ENCODE results near the gene ABHD14A. TPM values are rescaled to one million over a fixed set of nuclear protein-coding genes. Genes with fewer than 3 reads are reported as not detected.
A peak's percentile ranks its signal among the peaks of the same experiment; 100 is the strongest.

ABHD14A gene
- total RNA-seq, 4 donors from 2014 or later = 2.0 to 11.3 (median 7.7) TPM

GRCh38 chr3:51966486-51966885 is 8.4 kb upstream of the ABHD14A start:
- DNase-seq = no peak
- TF ChIP-seq EP300 (IDR thresholded peaks at IDR 0.05; ENCODE audit: low read depth) (no peak), POLR2AphosphoS5 (IDR thresholded peaks at IDR 0.05) (no peak), CTCF (IDR thresholded peaks at IDR 0.05) (no peak), POLR2A (IDR thresholded peaks at IDR 0.05) (no peak)
- Histone ChIP-seq H3K9me3 (no peaks in the 10 kb centered on the region), H3K27me3 (no peaks in the 10 kb centered on the region), H3K4me3 (peak overlapping the region; percentile 41 to 97 (median 80)), H3K27ac (peak overlapping the region; percentile 90 to 97 (median 94)), H3K4me1 (peaks cover 9 to 41% (median 25%) of the 10 kb centered on the region in 4 donors), H3K36me3 (no peaks in the 10 kb centered on the region)
- in situ Hi-C loops (cut with MboI; ENCODE audit: low pct_ligation_motif_present in 1 of 4, low pct_unique_long_range_greater_than_20kb in 1 of 4, low sequenced_read_pairs in 3 of 4) (no loop called here), intact Hi-C loops (cut with DNase I; ENCODE audit: low total_unique reads) (no loop called here)
- 56% methylated on average over 5 of the region's 5 CpGs; no CpG with 5 or more reads in 1 of the 2 donors for WGBS, 2 donors (ENCODE audit: low coverage in 1 of 2)

- Histone ChIP-seq H3K27me3 (no peaks in the 10 kb centered on the region), H3K36me3 (no peaks in the 10 kb centered on the region), H3K4me3 (peak overlapping the region; percentile 41 to 97 (median 80)), H3K9me3 (no peaks in the 10 kb centered on the region), H3K27ac (peak overlapping the region; percentile 90 to 97 (median 94)), H3K4me1 (peaks cover 9 to 41% (median 26%) of the 10 kb centered on the region in 4 donors)
- in situ Hi-C loops (cut with MboI; ENCODE audit: low pct_ligation_motif_present in 1 of 4, low pct_unique_long_range_greater_than_20kb in 1 of 4, low sequenced_read_pairs in 3 of 4) (no loop called here), intact Hi-C loops (cut with DNase I; ENCODE audit: low total_unique reads) (no loop called here)
- DNase-seq = no peak
- 15 to 80% methylated on average over 1 to 8 of the region's 33 CpGs for WGBS, 2 donors (ENCODE audit: low coverage in 1 of 2)
- no peak for TF ChIP-seq EP300 (IDR thresholded peaks at IDR 0.05; ENCODE audit: low read depth)
- TF ChIP-seq CTCF (IDR thresholded peaks at IDR 0.05) = no peak
- TF ChIP-seq POLR2A (IDR thresholded peaks at IDR 0.05) = no peak
- TF ChIP-seq POLR2AphosphoS5 (IDR thresholded peaks at IDR 0.05) = no peak
Measured at GRCh38 chr3:51966922-51967383, 7.9 kb upstream of the ABHD14A start.

DNA sequence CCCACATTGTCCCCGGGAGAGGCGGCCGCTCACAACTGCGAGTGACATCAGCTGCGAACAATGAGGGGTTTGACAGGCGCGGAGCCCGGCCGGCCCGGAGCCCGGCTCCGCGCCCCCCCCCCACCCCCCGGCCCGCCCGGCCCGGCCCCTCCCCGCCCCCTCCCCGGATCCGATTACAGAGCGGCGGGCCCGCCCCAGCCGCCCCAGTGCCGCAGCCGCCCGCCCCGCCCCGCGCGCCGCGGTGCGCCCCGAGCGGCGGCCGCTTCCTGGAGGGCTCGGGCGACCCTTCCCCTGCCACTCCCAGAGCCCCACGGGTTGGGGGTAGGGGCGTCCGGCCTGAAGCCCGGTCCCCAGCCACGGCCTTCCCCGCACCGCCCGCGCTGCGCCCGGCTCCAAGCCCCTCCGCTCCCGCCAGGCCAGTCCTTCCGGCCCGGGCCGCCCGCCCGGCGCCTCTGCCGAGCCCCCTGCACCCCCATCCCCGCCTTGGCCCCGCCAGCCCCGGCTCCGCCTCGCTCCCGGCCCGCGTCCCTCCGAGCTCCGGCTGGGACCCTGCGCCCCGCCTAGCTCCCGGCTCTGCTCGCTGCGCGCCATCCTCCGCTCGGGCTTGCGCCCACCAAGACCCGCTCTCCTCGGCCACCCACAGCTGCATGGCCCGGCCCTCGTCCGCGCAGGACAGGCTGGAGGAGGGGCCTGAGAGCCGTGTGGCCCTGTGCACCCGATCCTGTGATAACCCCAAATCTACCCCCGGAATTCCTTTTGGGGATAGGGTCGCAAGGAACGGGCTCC is 7.3 kb upstream of the ABHD14A start, which contains the start of gene PCBP4:
Gene PCBP4, minus strand, starts transcription at position 71 of the 786 bp plus-strand sequence. CDS start 6,214 bp downstream, outside the sequence.
- Histone ChIP-seq H3K36me3 (no peaks in the 10 kb centered on the region), H3K4me3 (peak within 1 kb of the TSS; percentile 77 to 97 (median 83)), H3K4me1 (peaks cover 9 to 41% (median 27%) of the 10 kb centered on the region in 4 donors), H3K27ac (peak within 1 kb of the TSS; percentile 90 to 97 (median 94)), H3K27me3 (no peaks in the 10 kb centered on the region), H3K9me3 (no peaks in the 10 kb centered on the region)
- intact Hi-C loops (cut with DNase I; ENCODE audit: low total_unique reads) = no loop called here
- peak; percentile 62 for DNase-seq
- 3% methylated on average over 10 of the region's 90 CpGs; no CpG with 5 or more reads in 1 of the 2 donors for WGBS, 2 donors (ENCODE audit: low coverage in 1 of 2)
- TF ChIP-seq POLR2AphosphoS5 (IDR thresholded peaks at IDR 0.05) (peak; percentile 50 to 61 (median 57)), CTCF (IDR thresholded peaks at IDR 0.05) (no peak)
- in situ Hi-C loops (cut with MboI; ENCODE audit: low pct_ligation_motif_present in 1 of 4, low pct_unique_long_range_greater_than_20kb in 1 of 4, low sequenced_read_pairs in 3 of 4) = no loop called here

DNA sequence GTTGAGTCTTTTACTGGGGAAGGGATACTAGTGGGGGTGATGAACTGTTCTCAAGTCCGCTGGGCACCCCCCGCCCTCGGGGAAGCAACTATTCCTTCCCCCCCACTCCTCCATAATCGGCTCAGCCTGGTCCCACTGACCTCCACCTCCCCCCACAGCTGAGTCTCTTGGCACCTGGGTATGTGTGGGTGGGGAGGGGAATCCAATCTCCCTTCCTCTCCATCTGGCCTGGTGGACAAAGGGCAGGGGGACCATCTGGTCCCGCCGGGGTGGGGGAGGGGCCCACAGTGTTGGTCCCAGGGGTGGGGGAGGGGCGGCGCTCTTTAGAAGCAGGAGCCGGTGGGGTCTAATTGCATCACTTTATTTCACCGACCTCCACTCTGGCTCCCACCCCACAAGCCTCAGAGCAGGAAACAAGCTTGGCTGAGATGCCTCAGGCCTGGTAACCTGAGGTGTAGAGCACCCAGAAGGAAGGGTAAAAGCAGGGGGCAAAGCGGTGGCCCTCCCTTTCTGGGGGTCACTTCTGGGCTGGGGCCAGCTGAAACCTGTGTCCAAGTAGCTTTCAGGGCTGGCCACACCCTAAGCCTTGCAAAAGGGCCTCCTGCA is 6.6 kb upstream of the ABHD14A start:
- Histone ChIP-seq H3K4me3 (peak overlapping the region; percentile 77 to 97 (median 83)), H3K27me3 (no peaks in the 10 kb centered on the region), H3K4me1 (peaks cover 9 to 41% (median 32%) of the 10 kb centered on the region in 4 donors), H3K9me3 (no peaks in the 10 kb centered on the region), H3K27ac (peak overlapping the region; percentile 90 to 97 (median 94)), H3K36me3 (no peaks in the 10 kb centered on the region)
- intact Hi-C loops (cut with DNase I; ENCODE audit: low total_unique reads) = no loop called here
- in situ Hi-C loops (cut with MboI; ENCODE audit: low pct_ligation_motif_present in 1 of 4, low pct_unique_long_range_greater_than_20kb in 1 of 4, low sequenced_read_pairs in 3 of 4) = no loop called here
- TF ChIP-seq CTCF (IDR thresholded peaks at IDR 0.05) (no peak), POLR2A (IDR thresholded peaks at IDR 0.05) (no peak), EP300 (IDR thresholded peaks at IDR 0.05; ENCODE audit: low read depth) (no peak), POLR2AphosphoS5 (IDR thresholded peaks at IDR 0.05) (no peak)
- 16% methylated on average over 11 of the region's 11 CpGs; no CpG with 5 or more reads in 1 of the 2 donors for WGBS, 2 donors (ENCODE audit: low coverage in 1 of 2)
- DNase-seq = no peak
